Hindlimb muscle (tissue), 1 donor: ENCODE measurements around the gene ADGRL3. TPM values are rescaled to one million over a fixed set of nuclear protein-coding genes. Genes with fewer than 3 reads are reported as not detected.
"Not testable (repeated sequence)": the region's sequence is repeated elsewhere in the genome, so short reads cannot be mapped to it uniquely, and the experiment has no call there.

Experiments
- DNase-seq: peaks from one replicate; pipeline ENCODE4 v3.0.0-alpha.2; 2013
- polyA plus RNA-seq: library from polyadenylated mRNA; unstranded; fragments of 120-200 nt; gene quantifications from one replicate; pipeline ENCODE4 v1.2.1, GENCODE V29; 2013; ENCODE audit not compliant: insufficient read length

The ADGRL3 gene
- polyA plus RNA-seq, 1 donor = 21.0 TPM

- no peak for DNase-seq
Observed at GRCh38 chr4:61762722-61763627, 562.8 kb downstream of the ADGRL3 start.

DNA sequence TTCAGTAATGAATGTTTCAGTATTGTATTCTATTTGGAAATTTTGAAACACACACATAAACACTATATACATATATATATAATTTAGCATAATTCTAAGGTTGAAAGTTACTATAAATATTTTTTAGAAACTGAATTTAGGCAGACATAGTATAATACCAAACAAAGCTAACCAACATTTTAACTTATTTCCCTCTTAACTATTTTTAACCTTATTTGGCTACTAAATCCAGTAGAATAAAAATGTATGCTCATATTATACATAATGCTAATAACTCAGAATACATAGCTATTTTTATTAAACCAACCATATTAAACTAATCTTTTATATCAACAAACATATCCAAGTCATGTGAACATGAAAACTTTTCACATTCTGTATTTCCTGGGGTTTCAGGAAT lies 563.6 kb downstream of the ADGRL3 start:
- DNase-seq = no peak

DNA sequence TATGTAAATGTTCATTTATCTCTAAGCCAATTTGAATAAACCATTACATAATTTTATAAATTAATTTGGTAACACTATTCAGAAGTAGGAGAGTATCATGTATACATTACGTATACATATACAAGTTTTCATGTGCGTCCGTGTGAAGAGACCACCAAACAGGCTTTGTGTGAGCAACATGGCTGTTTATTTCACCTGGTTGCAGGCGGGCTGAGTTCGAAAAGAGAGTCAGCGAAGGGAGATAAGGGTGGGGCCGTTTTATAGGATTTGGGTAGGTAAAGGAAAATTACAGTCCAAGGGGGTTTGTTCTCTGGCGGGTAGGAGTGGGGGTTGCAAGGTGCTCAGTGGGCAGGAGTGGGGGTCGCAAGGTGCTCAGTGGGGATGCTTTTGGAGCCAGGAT lies 564.0 kb downstream of the ADGRL3 start:
- DNase-seq = not testable (repeated sequence)

DNA sequence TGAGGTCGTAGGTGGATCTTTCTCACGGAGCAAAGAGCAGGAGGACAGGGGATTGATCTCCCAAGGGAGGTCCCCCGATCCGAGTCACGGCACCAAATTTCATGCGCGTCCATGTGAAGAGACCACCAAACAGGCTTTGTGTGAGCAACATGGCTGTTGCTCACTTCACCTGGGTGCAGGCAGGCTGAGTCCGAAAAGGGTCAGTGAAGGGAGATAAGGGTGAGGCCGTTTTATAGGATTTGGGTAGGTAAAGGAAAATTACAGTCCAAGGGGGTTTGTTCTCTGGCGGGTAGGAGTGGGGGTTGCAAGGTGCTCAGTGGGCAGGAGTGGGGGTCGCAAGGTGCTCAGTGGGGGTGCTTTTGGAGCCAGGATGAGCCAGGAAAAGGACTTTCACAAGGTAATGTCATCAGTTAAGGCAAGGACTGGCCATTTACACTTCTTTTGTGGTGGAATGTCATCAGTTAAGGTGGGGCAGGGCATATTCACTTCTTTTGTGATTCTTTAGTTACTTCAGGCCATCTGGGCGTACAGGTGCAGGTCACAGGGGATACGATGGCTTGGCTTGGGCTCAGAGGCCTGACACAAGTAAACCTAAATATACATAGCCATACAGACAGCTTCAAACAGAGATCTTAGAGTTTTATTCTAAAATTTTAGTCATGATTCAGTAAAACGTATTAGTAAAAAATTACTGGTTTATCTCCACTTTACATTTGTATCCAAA lies 569.5 kb downstream of the ADGRL3 start:
- not testable (repeated sequence) for DNase-seq

DNA sequence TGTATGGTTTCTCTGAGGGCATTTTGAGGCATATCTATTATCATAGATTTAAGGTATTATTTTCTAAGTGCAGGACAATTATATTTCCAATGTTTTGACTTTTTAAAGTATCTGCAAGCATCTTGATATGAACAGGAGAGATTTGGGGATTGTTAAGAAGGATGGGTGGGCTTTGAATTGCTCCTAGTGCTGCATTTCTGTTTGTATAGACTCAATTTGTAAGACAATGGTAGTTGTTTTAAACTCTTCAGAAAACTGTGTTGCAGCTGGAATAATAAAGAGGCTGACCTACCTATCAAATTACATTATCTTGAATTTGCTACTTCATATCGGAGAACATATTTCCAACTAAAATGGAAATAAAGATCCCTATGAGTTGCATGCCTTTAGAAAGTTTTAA lies 570.3 kb downstream of the ADGRL3 start:
- no peak for DNase-seq

- DNase-seq = no peak
Observed at GRCh38 chr4:61771056-61771455, 570.9 kb downstream of the ADGRL3 start.

DNA sequence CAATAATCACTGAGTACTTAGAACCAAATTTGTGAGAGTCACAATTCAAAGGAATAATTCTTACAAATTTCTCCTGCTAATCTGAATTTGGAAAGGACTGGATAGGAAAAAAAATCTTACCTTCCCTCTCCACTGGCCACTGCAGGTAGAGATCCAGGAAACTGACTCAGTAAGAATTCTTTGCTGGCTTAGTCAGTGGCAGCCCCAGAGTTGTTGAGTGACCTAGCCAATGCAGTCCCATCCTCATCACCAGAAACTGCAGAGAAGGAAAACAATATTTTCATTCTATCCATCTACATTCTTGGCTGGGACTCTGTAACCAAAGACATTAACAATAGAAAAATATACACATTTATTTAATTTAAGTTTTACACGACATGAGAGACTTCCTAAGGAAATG lies 572.0 kb downstream of the ADGRL3 start:
- DNase-seq = no peak

DNA sequence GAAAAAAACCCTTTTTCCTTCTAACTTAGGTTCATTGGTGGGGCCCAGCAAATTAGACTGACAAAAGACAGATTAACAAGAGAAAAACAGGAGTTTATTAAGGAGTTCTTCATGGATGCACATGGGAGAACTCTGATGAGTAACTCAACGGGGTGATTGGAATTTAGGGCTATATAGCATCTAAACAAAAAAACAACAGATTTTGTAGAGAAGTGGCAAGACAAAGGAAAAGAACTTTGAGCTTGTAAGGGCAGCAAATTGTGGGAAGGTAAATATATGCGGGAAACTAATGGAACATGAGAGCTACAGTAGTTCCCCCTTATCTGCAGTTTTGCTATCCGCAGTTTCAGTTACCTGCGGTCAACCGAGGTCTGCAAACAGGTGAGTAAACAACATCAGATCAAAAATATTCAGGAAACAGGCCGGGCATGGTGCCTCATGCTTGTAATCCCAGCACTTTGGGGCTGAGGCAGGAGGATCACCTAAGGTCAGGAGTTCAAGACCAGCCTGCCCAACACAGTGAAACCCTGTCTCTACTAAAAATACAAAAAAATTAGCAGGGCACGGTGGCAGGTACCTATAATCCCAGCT lies 573.6 kb downstream of the ADGRL3 start:
- no peak for DNase-seq

DNA sequence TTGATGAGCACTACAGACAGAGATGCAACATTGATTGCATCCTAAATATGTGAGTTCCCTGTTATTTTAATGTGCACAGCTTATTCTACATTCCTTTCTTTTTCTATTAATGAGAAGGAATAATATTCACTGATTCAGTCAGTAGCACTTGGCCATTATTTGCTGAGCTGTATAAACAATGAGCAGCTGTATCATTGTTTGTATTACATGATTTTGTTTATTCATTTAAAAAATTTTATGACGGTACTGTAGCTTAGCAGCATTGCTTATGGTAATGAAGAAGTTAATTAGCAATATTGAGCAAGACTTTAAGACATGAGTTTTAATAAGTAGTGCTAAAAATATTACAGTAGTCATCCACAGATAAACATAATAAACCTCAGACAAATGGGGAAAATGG lies 582.0 kb downstream of the ADGRL3 start:
- no peak for DNase-seq

GRCh38 chr4:61783050-61783449 lies 582.9 kb downstream of the ADGRL3 start:
- DNase-seq = no peak

DNA sequence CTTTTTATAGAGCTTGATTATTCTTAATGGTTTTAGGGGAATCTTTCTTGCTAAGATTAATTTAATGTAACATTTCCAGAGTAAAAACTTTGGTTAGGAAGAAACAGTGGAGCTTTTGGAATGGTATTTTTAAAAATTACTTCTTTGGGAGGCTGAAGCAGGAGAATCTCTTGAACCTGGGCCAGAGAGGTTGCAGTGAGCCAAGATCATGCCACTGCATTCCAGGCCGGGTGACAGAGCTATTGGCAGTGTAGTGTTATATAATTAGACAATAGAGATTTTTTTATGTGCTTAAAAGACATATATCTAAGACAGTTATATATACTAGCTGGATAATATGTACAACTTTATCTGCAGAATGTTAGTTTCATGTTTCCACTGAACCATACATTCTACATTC lies 585.6 kb downstream of the ADGRL3 start:
- DNase-seq = peak; percentile 5

- peak; percentile 11 for DNase-seq
Observed at GRCh38 chr4:61786211-61786610, 586.1 kb downstream of the ADGRL3 start.

DNA sequence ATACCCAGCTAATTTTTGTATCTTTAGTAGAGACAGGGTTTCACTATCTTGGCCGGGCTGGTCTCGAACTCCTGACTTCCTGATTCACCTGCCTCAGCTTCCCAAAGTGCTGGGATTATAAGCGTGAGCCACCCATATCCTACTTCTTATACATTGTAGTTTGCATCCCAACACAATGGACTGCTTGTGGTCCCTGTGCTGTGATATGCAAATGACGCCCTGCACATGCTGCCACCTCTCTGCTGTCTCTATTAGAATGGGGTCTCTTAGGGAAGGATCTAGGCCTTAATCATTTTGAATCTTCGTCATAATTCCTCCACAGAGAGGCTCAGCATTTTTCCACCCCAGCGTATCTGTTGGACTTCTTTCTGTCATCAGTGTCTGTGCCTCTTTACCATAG lies 595.9 kb downstream of the ADGRL3 start:
- no peak for DNase-seq

DNA sequence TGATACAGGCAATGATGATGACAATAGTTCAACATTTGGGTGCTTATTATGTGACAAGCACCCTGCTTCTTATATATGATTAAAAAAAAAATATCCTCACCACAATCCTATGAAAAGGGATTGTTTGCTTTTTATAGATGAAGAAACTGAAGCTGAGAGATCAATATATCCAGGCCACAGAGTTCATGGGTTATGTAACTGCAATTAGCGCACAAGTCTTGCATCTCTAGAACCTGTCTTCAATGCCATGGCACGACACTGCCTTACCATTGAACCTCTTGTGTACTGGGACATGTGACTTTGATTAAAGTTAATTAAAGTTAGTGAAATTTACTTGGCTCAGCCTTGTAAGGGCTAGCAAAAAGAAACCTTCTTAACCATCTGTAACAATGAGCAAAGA lies 599.7 kb downstream of the ADGRL3 start:
- DNase-seq = no peak

DNA sequence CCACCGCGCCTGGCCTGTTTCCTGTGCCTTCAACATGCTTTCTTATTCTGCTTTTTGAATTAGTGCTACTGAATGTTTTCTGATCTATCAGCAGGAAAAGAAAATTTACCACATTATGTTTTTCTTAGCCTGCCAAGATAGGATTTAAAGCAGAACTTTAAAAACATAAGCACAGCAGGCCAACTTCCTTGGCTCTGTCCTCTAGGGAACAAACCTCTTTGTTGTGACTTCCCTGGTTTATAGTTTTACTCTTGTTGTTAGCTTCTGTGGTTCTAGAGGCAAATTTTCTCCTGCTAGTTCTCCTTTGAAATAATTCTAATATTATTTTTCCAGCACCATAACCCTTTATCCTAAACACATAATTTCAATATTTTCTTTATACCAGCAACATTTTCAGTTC lies 605.1 kb downstream of the ADGRL3 start:
- DNase-seq = no peak

GRCh38 chr4:61805979-61806378 lies 605.9 kb downstream of the ADGRL3 start:
- no peak for DNase-seq

DNA sequence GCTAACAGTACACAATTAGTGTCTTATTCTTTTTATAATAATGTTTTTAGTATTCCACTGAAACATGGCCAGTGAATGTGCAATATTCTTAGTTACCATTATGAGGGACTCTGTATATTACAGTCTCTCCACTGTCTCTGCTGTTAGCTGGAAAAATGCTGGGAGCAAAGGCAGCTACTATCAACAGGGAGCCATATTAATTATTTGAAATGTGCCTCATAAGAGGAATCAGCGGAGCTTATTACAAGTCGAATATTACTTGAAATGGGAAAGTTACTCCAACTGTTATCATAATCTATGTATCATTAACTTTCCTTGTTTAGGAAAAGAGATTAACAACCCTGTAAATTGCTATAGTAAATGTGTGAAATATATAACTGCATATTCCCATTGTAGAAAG lies 612.0 kb downstream of the ADGRL3 start:
- DNase-seq = no peak

GRCh38 chr4:61817071-61817470 lies 616.9 kb downstream of the ADGRL3 start:
- DNase-seq = no peak

DNA sequence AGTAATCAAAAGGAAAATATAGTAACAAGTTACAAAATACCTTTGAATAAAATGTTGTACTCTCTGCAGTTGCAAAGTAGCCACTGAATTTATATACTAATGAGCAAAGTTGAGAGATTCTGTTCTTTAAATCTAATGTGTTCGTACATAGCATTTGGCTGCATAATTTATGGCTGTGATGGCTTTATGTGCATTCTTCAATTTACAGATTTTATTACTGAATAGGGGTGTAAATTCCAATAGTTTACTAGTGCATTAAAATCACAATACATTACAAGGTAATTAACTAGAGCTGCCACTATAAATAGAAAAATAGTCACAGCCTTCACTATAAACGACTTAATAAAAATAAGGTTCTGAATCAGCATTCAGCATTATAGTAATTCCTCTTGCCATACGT lies 620.0 kb downstream of the ADGRL3 start:
- DNase-seq = no peak

DNA sequence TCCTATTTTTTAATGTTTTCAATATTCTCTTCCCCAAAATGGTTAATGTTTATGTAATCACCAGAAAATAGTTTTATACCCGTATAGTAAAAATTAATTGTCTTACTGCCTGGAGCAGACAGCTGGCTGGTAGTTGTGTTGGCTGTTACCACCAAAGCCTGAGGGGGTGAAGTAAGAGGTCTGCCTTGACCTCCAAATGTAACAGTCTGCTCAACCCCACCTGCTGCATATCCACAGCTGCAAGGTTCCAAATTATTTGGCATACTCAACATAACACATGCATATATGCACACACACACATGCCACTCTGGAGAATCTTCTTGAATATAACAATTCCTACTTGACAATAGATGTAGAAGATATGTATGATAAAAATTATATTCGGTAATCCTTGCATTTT lies 624.3 kb downstream of the ADGRL3 start:
- DNase-seq = peak; percentile 7

GRCh38 chr4:61827907-61828391 lies 627.8 kb downstream of the ADGRL3 start:
- no peak for DNase-seq

DNA sequence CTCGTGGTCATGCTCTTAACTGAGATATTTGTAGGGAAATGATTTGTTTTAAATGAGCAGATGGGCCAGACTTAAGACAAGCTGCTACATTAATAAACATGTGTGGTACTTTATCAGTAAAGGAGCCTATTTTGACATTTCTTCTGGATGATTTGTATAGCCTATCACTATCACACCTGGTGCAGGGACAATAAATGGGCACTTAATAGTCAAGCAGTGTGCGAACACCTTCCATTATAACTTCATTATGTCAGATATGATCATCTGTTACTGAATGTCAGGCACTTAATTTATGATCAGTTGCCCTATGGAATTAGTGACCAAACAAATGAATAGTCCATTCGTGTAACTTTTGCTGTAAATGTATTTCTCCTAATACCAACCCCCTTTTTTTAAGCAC lies 628.8 kb downstream of the ADGRL3 start:
- no peak for DNase-seq

- DNase-seq = no peak
Observed at GRCh38 chr4:61831987-61832386, 631.9 kb downstream of the ADGRL3 start.
